ENCODE measurements around the gene PHF19. TPM values are rescaled to one million over a fixed set of nuclear protein-coding genes. Genes with fewer than 3 reads are reported as not detected.
A peak's percentile ranks its signal among the peaks of the same experiment; 100 is the strongest.

PHF19 gene
- total and polyA plus RNA-seq, 11 donors, result 9.6 to 28.0 (median 12.5) TPM

- no peak overlapping the region for H3K4me3 ChIP-seq
- intact Hi-C loops (cut with DNase I), result no loop called here
- H3K36me3 ChIP-seq, result peaks cover 0 to 60% (median 0%) of the 10 kb centered on the region in 9 donors
- H3K9me3 ChIP-seq, result no peaks in the 10 kb centered on the region
- ATAC-seq, result no peak
- 85 to 89% (median 86%) methylated on average over 10 to 11 of the region's 11 CpGs for WGBS, 4 donors
- TF ChIP-seq POLR2A (IDR thresholded peaks at IDR 0.05) (no peak), CTCF (IDR thresholded peaks at IDR 0.05) (no peak)
- H3K4me1 ChIP-seq, result peaks cover 0 to 17% (median 0%) of the 10 kb centered on the region in 12 donors
- H3K27ac ChIP-seq, result peak overlapping the region in 1 of 12 donors; percentile 60
- no peaks in the 10 kb centered on the region for H3K27me3 ChIP-seq
- no peak for DNase-seq
Observed at GRCh38 chr9:120905315-120906164, 28.6 kb upstream of the PHF19 start.

- no peak for TF ChIP-seq CTCF (IDR thresholded peaks at IDR 0.05)
- no peak for TF ChIP-seq POLR2A (IDR thresholded peaks at IDR 0.05)
- intact Hi-C loops (cut with DNase I), result no loop called here
- peak overlapping the region in 1 of 12 donors; percentile 60 for H3K27ac ChIP-seq
- DNase-seq (no peak), ATAC-seq (no peak)
- peaks cover 0 to 11% (median 0%) of the 10 kb centered on the region in 12 donors for H3K4me1 ChIP-seq
- no peaks in the 10 kb centered on the region for H3K27me3 ChIP-seq
- no peak overlapping the region for H3K4me3 ChIP-seq
- H3K9me3 ChIP-seq, result no peaks in the 10 kb centered on the region
- 92 to 98% (median 97%) methylated on average over 8 to 11 of the region's 11 CpGs for WGBS, 4 donors
- peaks cover 0 to 57% (median 0%) of the 10 kb centered on the region in 9 donors for H3K36me3 ChIP-seq
Observed at GRCh38 chr9:120904978-120905301, 28.0 kb upstream of the PHF19 start.

GRCh38 chr9:120904061-120904977 lies 27.3 kb upstream of the PHF19 start:
- peaks cover 0 to 55% (median 0%) of the 10 kb centered on the region in 9 donors for H3K36me3 ChIP-seq
- ATAC-seq (no peak), DNase-seq (no peak)
- H3K27ac ChIP-seq, result peak overlapping the region in 1 of 12 donors; percentile 60
- H3K9me3 ChIP-seq, result no peaks in the 10 kb centered on the region
- no peak overlapping the region for H3K4me3 ChIP-seq
- H3K27me3 ChIP-seq, result no peaks in the 10 kb centered on the region
- H3K4me1 ChIP-seq, result peaks cover 0 to 6% (median 0%) of the 10 kb centered on the region in 12 donors
- TF ChIP-seq CTCF (IDR thresholded peaks at IDR 0.05), result no peak
- no peak for TF ChIP-seq POLR2A (IDR thresholded peaks at IDR 0.05)
- 89 to 94% (median 91%) methylated on average over 15 to 16 of the region's 16 CpGs for WGBS, 4 donors
- intact Hi-C loops (cut with DNase I), result no loop called here
